ENCODE measurements around the gene COL4A1. TPM values are rescaled to one million over a fixed set of nuclear protein-coding genes. Genes with fewer than 3 reads are reported as not detected.
A peak's percentile ranks its signal among the peaks of the same experiment; 100 is the strongest.

COL4A1 gene
- total and polyA plus RNA-seq, 12 donors = 83.3 to 342 (median 147) TPM

DNA sequence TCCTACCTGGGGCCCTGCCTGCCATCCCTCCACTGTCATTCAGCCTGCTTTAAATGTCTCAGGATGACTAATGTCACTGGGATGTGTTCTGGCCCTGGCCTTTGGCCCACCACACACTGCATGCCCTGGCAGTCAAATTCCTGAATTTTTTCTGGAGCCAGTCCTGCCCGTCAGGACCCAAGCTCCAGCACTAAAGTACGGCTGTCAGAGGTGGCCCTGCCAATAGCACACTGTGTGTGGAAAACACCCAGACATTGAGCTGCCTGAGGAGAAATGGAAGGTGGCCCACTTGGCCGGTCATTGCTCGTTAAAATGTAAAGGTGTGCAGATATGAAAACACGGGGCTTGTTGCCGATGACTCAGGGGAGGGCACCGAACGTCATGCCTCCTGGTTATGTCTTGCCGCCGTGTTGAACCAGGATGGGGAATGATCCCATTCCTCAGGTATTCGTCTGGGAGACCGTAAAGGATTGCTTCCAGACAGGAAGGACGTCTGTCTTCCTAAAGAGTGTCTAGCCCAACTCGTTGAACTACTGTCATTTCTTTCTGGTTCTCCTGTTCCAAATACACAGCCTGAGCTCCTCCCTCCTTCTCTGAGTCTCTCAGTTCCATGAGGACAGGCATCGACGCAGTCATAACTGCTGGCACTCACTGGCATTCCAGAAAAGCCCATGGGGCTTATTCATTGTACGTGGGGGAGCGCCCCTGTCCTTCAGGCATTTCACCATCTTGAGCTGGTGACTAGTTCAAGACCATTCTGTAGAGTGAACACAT lies 40.8 kb upstream of the COL4A1 start:
- Histone ChIP-seq H3K27me3 (no peaks in the 10 kb centered on the region), H3K36me3 (peaks cover 0 to 28% (median 0%) of the 10 kb centered on the region in 9 donors), H3K27ac (peak overlapping the region; percentile 14 to 82 (median 70)), H3K9me3 (no peaks in the 10 kb centered on the region), H3K4me1 (peaks cover 25 to 85% (median 61%) of the 10 kb centered on the region in 9 donors), H3K4me3 (no peak overlapping the region)
- intact Hi-C loops (cut with DNase I) = loop anchor here in 3 of 10 donors (5.0 to 10.0 kb wide), 3 partner anchors 35 to 67 kb away; no protein-coding TSS in a partner anchor
- 31 to 35% methylated on average over 18 of the region's 18 CpGs for WGBS, 2 donors
- TF ChIP-seq CTCF (IDR thresholded peaks at IDR 0.05) = no peak
- ATAC-seq = peak; percentile 53 to 84 (median 72)
- peak; percentile 46 to 48 for DNase-seq

- Histone ChIP-seq H3K9me3 (no peaks in the 10 kb centered on the region), H3K27me3 (no peaks in the 10 kb centered on the region), H3K36me3 (peaks cover 0 to 28% (median 0%) of the 10 kb centered on the region in 9 donors), H3K4me1 (peaks cover 27 to 85% (median 62%) of the 10 kb centered on the region in 9 donors), H3K27ac (peak overlapping the region in 9 of 10 donors; percentile 24 to 82 (median 71)), H3K4me3 (no peak overlapping the region)
- intact Hi-C loops (cut with DNase I) = loop anchor here in 3 of 10 donors (5.0 to 10.0 kb wide), 3 partner anchors 35 to 68 kb away; no protein-coding TSS in a partner anchor
- DNase-seq (no peak), ATAC-seq (peak in 2 of 8 donors; percentile 5 to 7)
- TF ChIP-seq CTCF (IDR thresholded peaks at IDR 0.05) = no peak
- 65 to 66% methylated on average over 3 of the region's 3 CpGs for WGBS, 2 donors
Observed at GRCh38 chr13:110347088-110347487, 40.1 kb upstream of the COL4A1 start.

GRCh38 chr13:110346661-110347067 lies 39.7 kb upstream of the COL4A1 start:
- ATAC-seq (peak in 1 of 8 donors; percentile 9), DNase-seq (no peak)
- Histone ChIP-seq H3K4me1 (peaks cover 29 to 85% (median 62%) of the 10 kb centered on the region in 9 donors), H3K4me3 (no peak overlapping the region), H3K36me3 (peaks cover 0 to 28% (median 0%) of the 10 kb centered on the region in 9 donors), H3K9me3 (no peaks in the 10 kb centered on the region), H3K27ac (peak overlapping the region in 7 of 10 donors; percentile 24 to 82 (median 71)), H3K27me3 (no peaks in the 10 kb centered on the region)
- 89 to 90% methylated on average over 17 of the region's 17 CpGs for WGBS, 2 donors
- TF ChIP-seq CTCF (IDR thresholded peaks at IDR 0.05) = no peak
- intact Hi-C loops (cut with DNase I) = loop anchor here in 3 of 10 donors (5.0 to 10.0 kb wide), 3 partner anchors 34 to 68 kb away; no protein-coding TSS in a partner anchor

- TF ChIP-seq CTCF (IDR thresholded peaks at IDR 0.05) = no peak
- ATAC-seq = no peak
Observed at GRCh38 chr13:110345701-110346100, 38.7 kb upstream of the COL4A1 start.

More at GRCh38 chr13:110345701-110346100, 38.7 kb upstream of the COL4A1 start:
- H3K27me3 ChIP-seq = no peaks in the 10 kb centered on the region
- intact Hi-C loops (cut with DNase I) = loop anchor here in 3 of 10 donors (5.0 to 10.0 kb wide), 3 partner anchors 33 to 69 kb away; no protein-coding TSS in a partner anchor
- H3K27ac ChIP-seq = peak overlapping the region in 2 of 10 donors; percentile 70 to 77
- peaks cover 33 to 85% (median 65%) of the 10 kb centered on the region in 9 donors for H3K4me1 ChIP-seq
- no peaks in the 10 kb centered on the region for H3K9me3 ChIP-seq
- DNase-seq = no peak
- 79 to 82% methylated on average over 4 of the region's 4 CpGs for WGBS, 2 donors
- H3K4me3 ChIP-seq = no peak overlapping the region
- peaks cover 0 to 28% (median 0%) of the 10 kb centered on the region in 9 donors for H3K36me3 ChIP-seq
